ENCODE data around the gene FLYWCH1.

DNA sequence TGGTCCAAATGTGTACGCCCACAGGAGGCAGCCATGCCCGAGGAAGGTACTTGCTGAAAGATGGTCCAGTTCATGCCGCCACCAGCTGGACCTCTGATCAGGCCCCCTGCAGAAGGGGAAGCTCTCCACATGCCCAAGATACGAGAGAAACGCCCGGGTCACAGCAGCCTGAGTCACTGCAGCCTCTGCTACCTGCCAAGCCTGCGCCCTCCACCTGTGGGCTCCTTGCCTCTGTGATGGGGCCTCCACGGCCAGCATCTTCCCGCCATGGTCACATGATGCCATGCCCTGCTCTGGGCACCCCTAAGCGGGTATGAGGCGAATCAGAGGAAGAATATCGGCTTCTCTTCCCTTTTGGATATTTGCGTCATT is 38.6 kb downstream of the FLYWCH1 start:
- TF ChIP-seq, protein P1, sequence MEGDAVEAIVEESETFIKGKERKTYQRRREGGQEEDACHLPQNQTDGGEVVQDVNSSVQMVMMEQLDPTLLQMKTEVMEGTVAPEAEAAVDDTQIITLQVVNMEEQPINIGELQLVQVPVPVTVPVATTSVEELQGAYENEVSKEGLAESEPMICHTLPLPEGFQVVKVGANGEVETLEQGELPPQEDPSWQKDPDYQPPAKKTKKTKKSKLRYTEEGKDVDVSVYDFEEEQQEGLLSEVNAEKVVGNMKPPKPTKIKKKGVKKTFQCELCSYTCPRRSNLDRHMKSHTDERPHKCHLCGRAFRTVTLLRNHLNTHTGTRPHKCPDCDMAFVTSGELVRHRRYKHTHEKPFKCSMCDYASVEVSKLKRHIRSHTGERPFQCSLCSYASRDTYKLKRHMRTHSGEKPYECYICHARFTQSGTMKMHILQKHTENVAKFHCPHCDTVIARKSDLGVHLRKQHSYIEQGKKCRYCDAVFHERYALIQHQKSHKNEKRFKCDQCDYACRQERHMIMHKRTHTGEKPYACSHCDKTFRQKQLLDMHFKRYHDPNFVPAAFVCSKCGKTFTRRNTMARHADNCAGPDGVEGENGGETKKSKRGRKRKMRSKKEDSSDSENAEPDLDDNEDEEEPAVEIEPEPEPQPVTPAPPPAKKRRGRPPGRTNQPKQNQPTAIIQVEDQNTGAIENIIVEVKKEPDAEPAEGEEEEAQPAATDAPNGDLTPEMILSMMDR (IDR thresholded peaks at IDR 0.05 in 2 of 3, conservative IDR thresholded peaks at IDR 0.05 in 1 of 3; ENCODE audit: control insufficient read depth in 2 of 3, extremely low read depth in 1 of 3, insufficient read depth in 1 of 3, low read depth in 3 of 3, low read length in 3 of 3), result no peak
- no peak for TF ChIP-seq STAT1 (conservative IDR thresholded peaks at IDR 0.05)
- no peak for TF ChIP-seq GABPA (IDR thresholded peaks at IDR 0.05; ENCODE audit: low read depth)
- TF ChIP-seq POLR2A (IDR thresholded peaks at IDR 0.05; ENCODE audit: low read depth, low read length), result no peak
- TF ChIP-seq EGR1 (IDR thresholded peaks at IDR 0.05; ENCODE audit: borderline replicate concordance in 1 of 2, low read depth in 2 of 2, low read length in 2 of 2), result no peak
- TF ChIP-seq, protein P2, sequence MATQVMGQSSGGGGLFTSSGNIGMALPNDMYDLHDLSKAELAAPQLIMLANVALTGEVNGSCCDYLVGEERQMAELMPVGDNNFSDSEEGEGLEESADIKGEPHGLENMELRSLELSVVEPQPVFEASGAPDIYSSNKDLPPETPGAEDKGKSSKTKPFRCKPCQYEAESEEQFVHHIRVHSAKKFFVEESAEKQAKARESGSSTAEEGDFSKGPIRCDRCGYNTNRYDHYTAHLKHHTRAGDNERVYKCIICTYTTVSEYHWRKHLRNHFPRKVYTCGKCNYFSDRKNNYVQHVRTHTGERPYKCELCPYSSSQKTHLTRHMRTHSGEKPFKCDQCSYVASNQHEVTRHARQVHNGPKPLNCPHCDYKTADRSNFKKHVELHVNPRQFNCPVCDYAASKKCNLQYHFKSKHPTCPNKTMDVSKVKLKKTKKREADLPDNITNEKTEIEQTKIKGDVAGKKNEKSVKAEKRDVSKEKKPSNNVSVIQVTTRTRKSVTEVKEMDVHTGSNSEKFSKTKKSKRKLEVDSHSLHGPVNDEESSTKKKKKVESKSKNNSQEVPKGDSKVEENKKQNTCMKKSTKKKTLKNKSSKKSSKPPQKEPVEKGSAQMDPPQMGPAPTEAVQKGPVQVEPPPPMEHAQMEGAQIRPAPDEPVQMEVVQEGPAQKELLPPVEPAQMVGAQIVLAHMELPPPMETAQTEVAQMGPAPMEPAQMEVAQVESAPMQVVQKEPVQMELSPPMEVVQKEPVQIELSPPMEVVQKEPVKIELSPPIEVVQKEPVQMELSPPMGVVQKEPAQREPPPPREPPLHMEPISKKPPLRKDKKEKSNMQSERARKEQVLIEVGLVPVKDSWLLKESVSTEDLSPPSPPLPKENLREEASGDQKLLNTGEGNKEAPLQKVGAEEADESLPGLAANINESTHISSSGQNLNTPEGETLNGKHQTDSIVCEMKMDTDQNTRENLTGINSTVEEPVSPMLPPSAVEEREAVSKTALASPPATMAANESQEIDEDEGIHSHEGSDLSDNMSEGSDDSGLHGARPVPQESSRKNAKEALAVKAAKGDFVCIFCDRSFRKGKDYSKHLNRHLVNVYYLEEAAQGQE (IDR thresholded peaks at IDR 0.05; ENCODE audit: low read depth, low read length), result no peak
- no peak for TF ChIP-seq NR2C1 (IDR thresholded peaks at IDR 0.05)
